Uterus (tissue), 2 donors: Measurements from ENCODE around the gene MFAP1.

Experiments
- CTCF ChIP-seq, 4 experiments: fragments of 200-600 bp in 2 of 4; fragments of 450-650 bp in 2 of 4; sonication (generic) in 2 of 4; IDR thresholded peaks; one replicate each; pipeline ENCODE4 v1.5.1; 2016 to 2019; ENCODE audit warnings: antibody characterized with exemption in 4 of 4, mild to moderate bottlenecking in 2 of 4, moderate library complexity in 1 of 4
- POLR2A ChIP-seq, 2 donors: fragments of 450-650 bp; IDR thresholded peaks; one replicate each; pipeline ENCODE4 v1.6.1; 2016; ENCODE audit warnings: antibody characterized with exemption in 2 of 2, mild to moderate bottlenecking in 1 of 2, moderate library complexity in 1 of 2

GRCh38 chr15:43772624-43773023, 51.9 kb downstream of the MFAP1 start:
- TF ChIP-seq CTCF (IDR thresholded peaks at IDR 0.05) (no peak), POLR2A (IDR thresholded peaks at IDR 0.05) (no peak)
